Stimulated activated CD8-positive, alpha-beta memory T cell treated with anti-CD3 and anti-CD28 coated beads, Interleukin-7, amount 100 ng/mL, for 24 hours (primary cell): ENCODE measurements around the gene MAML3.

ENCODE experiments used
- DNase-seq: peaks from one replicate; pipeline ENCODE4 v3.0.0-alpha.2; 2020; ENCODE audit warnings: low read depth

Gene MAML3

DNA sequence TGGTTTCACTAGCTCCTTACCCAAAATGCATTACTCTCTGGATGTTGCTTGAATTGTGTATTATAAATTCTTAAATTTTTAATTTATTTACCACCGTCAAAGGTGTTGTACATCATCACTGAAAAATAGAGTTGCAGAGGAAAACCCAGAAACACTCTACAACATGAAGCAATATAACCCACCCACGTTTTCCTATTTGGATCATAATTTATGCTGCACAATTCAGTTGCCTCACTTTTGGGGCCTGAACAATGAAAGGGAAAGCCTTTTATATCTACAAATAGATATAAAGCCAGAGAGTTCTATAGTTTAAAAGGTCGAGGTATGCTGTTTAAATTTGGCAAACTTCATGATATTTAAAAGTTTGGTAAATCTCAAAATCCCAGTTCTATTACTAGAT, 372.9 kb downstream of the MAML3 start:
- DNase-seq, result no peak

DNA sequence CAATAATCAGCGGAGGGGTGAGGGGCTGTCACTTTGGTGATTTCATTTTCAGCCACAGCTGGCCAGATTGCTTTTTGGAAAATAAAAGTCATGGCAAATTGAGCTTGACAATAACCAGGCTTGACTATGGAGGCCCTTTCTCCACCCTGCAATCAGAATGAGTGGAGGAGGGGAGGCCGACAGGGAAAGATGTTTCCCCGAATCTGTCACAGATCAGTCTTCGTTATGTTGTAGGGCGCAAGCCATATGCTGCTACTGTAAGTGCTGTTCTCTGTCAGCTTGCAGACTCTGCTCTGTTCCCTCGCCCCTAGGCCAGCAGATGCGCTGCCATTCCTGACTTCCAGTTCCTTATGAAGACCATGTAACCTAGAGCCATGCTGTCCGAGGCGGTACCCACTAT, 374.3 kb downstream of the MAML3 start:
- no peak for DNase-seq

- DNase-seq, result no peak
Observed at GRCh38 chr4:139777757-139778156, 376.2 kb downstream of the MAML3 start.

DNA sequence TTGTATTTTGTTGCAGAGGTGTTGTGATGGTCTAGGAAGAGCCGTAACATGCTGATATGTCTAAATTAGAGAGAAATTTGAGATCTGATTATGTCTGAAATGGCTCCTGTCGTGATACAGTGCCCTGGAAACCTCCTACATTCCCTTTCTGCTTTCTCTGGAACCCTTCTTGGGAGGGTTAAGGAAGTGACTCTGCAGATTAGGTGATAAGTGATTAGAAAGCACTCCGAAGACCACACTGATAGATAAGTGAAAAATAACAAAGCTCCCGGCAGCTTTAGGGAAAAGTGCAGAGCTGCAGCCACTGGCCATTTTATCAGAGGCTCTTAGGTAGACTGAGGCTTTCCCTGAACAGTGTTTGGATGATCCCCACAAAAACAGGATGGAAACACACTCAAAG, 377.7 kb downstream of the MAML3 start:
- DNase-seq, result no peak

- no peak for DNase-seq
Observed at GRCh38 chr4:139774759-139775487, 379.1 kb downstream of the MAML3 start.

GRCh38 chr4:139773560-139774318, 380.2 kb downstream of the MAML3 start:
- DNase-seq, result no peak

DNA sequence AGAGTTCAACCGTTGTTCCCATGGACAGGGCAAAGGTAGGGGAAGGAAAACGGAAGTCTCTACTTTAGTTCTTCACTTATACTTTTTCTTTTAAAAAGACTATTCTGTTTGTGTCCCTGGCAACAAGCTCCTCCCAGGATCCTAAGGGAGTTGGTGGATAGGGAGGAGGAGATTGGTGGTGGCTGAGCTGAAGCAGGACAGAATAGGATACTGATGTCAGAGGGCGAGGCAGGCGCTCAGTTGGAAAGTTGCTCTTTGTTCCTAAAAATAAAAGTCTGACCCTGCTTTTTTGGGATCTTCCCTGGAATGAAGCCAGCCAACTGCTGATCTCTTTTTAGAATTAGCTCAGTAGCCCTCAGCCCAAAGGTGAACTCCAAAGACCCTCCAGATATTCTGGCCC, 383.6 kb downstream of the MAML3 start:
- no peak for DNase-seq

GRCh38 chr4:139769364-139769763, 384.6 kb downstream of the MAML3 start:
- no peak for DNase-seq

DNA sequence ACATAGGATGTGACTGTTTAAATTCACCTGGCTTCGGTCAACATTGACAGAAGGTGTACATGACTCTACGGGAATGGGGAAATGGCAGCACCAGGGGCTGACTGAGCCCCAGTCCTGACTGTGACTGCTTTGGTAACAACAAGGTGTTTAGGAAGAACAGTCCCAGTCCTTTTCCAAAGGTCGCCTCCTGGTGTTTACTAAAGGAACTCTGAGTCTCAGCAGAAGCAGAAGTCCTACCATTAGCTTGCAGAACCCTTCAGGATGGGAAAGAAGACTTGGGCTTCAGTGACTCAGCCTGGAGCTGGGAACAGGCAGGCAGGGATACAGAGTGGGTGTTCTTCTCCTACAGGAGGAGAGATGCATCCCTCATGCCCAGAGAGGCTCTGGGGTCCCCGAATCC, 385.1 kb downstream of the MAML3 start:
- DNase-seq, result no peak

- DNase-seq, result no peak
Observed at GRCh38 chr4:139768366-139768765, 385.6 kb downstream of the MAML3 start.

- no peak for DNase-seq
Observed at GRCh38 chr4:139767585-139767984, 386.4 kb downstream of the MAML3 start.

GRCh38 chr4:139767168-139767567, 386.8 kb downstream of the MAML3 start:
- no peak for DNase-seq

DNA sequence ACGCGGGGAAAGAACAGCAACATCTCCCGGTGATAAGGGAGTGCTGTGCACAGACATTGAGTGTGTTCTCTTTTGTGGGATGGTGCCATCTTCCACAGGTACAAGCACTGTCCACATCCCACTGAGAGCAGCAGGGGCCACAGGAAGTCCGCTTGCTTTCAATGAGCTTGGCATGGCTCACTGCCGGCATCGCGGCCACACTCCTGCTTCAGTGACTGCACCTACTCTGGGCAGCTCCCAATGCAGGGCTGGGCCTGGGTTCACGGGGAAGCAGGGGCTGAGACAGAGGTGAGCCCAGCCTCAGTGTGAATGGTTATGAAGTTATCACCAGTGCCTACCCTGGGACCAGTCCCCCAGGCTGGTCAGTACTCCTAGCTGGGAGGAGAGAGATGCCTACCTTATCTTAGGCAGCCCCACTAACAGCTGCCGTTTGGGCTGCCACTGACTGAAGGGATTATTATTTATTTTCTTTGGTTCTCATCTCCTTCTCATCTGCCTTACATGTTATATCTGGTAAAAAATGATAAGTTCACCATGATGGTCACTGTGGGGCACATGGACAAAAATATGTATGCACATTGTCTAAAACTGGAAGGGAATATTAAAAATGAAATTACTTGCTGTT, 389.2 kb downstream of the MAML3 start:
- no peak for DNase-seq

- DNase-seq, result no peak
Observed at GRCh38 chr4:139764182-139764581, 389.8 kb downstream of the MAML3 start.

- no peak for DNase-seq
Observed at GRCh38 chr4:139763672-139764071, 390.3 kb downstream of the MAML3 start.

GRCh38 chr4:139763205-139763604, 390.8 kb downstream of the MAML3 start:
- no peak for DNase-seq

GRCh38 chr4:139762720-139763119, 391.3 kb downstream of the MAML3 start:
- no peak for DNase-seq

DNA sequence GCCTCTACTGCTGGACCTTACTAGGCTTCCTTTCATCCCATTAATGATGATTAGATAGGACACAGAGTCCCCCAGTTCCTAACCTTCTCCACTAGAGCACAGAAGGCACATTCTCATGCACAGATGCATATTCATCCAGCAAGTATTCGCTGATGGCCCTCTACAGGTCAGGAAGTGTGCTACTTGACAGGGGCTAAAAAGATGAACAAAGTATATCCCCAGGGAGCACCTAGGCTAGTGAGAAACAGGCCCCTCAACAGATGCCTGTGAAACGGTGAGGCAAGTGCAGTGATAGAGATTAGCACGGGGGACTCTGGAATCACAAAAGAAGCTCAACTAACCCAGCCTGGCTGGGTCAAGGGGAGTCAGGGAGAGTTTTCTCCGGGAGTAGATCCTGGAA, 392.5 kb downstream of the MAML3 start:
- no peak for DNase-seq

GRCh38 chr4:139760567-139760966, 393.4 kb downstream of the MAML3 start:
- DNase-seq, result no peak

- DNase-seq, result no peak
Observed at GRCh38 chr4:139759097-139759496, 394.9 kb downstream of the MAML3 start.

- no peak for DNase-seq
Observed at GRCh38 chr4:139756391-139757180, 397.4 kb downstream of the MAML3 start.

DNA sequence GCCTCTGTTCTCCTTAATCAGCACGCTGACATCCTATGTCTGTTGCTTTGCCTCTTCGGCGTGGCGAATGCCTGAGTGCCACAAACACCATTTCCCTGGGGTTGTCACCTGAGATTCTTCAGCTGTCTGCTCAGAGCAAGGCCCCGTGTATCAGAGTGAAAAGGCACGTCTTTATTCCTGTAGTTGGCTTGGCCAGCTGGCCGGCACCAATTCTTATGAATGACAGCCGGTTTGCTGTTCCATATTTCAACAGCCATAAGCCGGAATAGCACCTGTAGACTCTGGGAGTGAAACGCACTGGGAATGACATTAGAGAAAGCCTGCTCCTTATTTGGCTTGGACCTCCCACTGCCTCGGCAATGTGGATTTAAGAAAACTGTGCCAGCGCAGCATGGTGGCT, 399.0 kb downstream of the MAML3 start:
- DNase-seq, result no peak
